Upper lobe of left lung (tissue), 4 donors: ENCODE results near the gene STIP1.

Experiments
- EP300 ChIP-seq, 4 donors: sonication (generic); formaldehyde crosslinking; IDR thresholded peaks; one replicate each; pipeline ENCODE4 v1.5.1; 2017; ENCODE audit warnings: antibody characterized with exemption in 4 of 4, control low read depth in 2 of 4
- POLR2A ChIP-seq, 4 donors: fragments of 450-650 bp; IDR thresholded peaks; one replicate each; pipeline ENCODE4 v1.5.1; 2016 to 2017; ENCODE audit warnings: antibody characterized with exemption in 4 of 4, mild to moderate bottlenecking in 2 of 4
- POLR2AphosphoS5 ChIP-seq, 2 donors: sonication (generic); formaldehyde crosslinking; IDR thresholded peaks; one replicate each; pipeline ENCODE4 v1.5.1; 2017; ENCODE audit warnings: antibody characterized with exemption in 2 of 2
- TF ChIP-seq, protein P1 (sequence below), 6 experiments: fragments of 450-650 bp in 4 of 6; fragments of 200-600 bp in 2 of 6; sonication (generic) in 2 of 6; IDR thresholded peaks; one replicate each; pipeline ENCODE4 v1.5.1; 2016 to 2019; ENCODE audit warnings: antibody characterized with exemption in 6 of 6

DNA sequence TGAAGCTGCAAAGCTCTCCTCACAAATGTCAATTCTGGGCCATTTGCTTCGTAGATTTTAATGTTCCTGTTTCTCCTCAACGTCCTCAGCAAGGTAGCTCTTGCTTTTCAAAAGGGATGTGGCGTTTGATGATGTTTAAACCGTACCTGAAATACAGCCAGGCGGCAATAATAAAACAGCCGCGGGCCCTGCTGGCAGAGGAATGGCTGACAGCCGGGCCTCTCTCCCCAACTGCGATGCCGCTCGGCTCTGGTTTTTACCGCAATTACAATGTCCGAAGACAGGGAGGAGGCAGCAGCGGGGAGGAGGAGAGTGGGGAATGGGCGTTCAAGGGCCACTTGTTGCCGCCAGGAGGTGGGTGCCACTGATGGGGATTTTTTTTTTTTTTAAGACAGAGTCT lies 47.6 kb upstream of the STIP1 start:
- TF ChIP-seq POLR2A (IDR thresholded peaks at IDR 0.05) (no peak), POLR2AphosphoS5 (IDR thresholded peaks at IDR 0.05) (no peak), EP300 (IDR thresholded peaks at IDR 0.05) (no peak)
- TF ChIP-seq, protein P1, sequence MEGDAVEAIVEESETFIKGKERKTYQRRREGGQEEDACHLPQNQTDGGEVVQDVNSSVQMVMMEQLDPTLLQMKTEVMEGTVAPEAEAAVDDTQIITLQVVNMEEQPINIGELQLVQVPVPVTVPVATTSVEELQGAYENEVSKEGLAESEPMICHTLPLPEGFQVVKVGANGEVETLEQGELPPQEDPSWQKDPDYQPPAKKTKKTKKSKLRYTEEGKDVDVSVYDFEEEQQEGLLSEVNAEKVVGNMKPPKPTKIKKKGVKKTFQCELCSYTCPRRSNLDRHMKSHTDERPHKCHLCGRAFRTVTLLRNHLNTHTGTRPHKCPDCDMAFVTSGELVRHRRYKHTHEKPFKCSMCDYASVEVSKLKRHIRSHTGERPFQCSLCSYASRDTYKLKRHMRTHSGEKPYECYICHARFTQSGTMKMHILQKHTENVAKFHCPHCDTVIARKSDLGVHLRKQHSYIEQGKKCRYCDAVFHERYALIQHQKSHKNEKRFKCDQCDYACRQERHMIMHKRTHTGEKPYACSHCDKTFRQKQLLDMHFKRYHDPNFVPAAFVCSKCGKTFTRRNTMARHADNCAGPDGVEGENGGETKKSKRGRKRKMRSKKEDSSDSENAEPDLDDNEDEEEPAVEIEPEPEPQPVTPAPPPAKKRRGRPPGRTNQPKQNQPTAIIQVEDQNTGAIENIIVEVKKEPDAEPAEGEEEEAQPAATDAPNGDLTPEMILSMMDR (IDR thresholded peaks at IDR 0.05) = no peak
